ENCODE measurements around the gene SEZ6L2.
A peak's percentile ranks its signal among the peaks of the same experiment; 100 is the strongest.

SEZ6L2 gene

DNA sequence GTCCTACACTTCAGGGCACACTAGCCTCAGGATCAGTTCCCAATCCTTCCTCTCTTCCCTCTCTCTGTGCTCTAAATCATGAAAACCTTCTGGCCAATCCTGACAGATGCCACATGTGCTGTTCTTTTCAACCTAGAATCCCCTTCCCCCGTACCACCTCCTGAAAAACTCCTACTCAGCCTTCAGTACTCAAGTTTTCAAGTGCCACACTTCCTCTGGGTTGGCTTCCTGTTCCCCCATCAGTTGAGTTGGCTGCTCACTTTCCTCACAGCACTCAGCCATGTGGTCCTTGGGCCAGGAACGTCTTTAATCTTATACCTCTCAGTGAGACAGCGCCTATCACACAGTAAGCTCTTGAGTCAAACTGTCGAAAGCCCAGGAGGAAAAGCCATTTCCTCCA is 4.2 kb upstream of the SEZ6L2 start:
- Histone ChIP-seq H3K9me2 (replicated peaks; ENCODE audit: low read depth, low read length) (no peaks in the 10 kb centered on the region), H3K4me3 (ENCODE audit: low read length, poor library complexity, severe bottlenecking) (no peak overlapping the region)
- TF ChIP-seq, protein P1, sequence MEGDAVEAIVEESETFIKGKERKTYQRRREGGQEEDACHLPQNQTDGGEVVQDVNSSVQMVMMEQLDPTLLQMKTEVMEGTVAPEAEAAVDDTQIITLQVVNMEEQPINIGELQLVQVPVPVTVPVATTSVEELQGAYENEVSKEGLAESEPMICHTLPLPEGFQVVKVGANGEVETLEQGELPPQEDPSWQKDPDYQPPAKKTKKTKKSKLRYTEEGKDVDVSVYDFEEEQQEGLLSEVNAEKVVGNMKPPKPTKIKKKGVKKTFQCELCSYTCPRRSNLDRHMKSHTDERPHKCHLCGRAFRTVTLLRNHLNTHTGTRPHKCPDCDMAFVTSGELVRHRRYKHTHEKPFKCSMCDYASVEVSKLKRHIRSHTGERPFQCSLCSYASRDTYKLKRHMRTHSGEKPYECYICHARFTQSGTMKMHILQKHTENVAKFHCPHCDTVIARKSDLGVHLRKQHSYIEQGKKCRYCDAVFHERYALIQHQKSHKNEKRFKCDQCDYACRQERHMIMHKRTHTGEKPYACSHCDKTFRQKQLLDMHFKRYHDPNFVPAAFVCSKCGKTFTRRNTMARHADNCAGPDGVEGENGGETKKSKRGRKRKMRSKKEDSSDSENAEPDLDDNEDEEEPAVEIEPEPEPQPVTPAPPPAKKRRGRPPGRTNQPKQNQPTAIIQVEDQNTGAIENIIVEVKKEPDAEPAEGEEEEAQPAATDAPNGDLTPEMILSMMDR (conservative IDR thresholded peaks at IDR 0.05; ENCODE audit: low read length): no peak
- no peak for TF ChIP-seq EZH2phosphoT487 (IDR thresholded peaks at IDR 0.05; ENCODE audit: borderline replicate concordance)

DNA sequence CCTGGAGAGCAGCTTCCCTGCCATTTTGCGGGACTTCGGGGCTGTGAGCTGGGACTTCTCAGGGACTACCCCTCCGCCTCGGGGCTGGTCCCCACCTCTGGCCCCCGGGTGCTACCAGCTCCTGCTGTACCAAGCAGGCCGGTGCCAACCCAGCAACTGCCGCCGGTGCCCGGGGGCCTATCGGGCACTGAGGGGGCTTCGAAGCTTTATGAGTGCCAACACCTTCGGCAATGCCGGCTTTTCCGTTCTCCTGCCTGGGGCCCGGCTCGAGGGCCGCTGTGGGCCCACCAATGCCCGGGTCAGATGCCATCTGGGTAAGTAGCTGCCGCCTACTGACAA is 2.2 kb upstream of the SEZ6L2 start:
- no peak overlapping the region for H2AFZ ChIP-seq (ENCODE audit: low read length)
- peaks cover 12% of the 10 kb centered on the region for H4K20me1 ChIP-seq (ENCODE audit: insufficient read depth, low read length, poor library complexity, severe bottlenecking)
- H3K9me3 ChIP-seq (ENCODE audit: insufficient read depth, low read depth, low read length): no peaks in the 10 kb centered on the region
- H3K4me1 ChIP-seq (ENCODE audit: insufficient read depth, low read length, poor library complexity, severe bottlenecking): peaks cover 13% of the 10 kb centered on the region
- H3K9ac ChIP-seq (ENCODE audit: low read depth, low read length, poor library complexity, severe bottlenecking): no peak overlapping the region
- H3K36me3 ChIP-seq (ENCODE audit: insufficient read depth, low read length): no peaks in the 10 kb centered on the region
- H3K79me2 ChIP-seq (ENCODE audit: insufficient read depth, low read length): no peaks in the 10 kb centered on the region
- H3K4me2 ChIP-seq (ENCODE audit: low read depth, low read length, poor library complexity, severe bottlenecking): no peak overlapping the region
- H3K9me2 ChIP-seq (replicated peaks; ENCODE audit: low read depth, low read length): no peaks in the 10 kb centered on the region
- H3F3A ChIP-seq (ENCODE audit: low read depth): no peaks in the 10 kb centered on the region
- no peak for TF ChIP-seq EZH2phosphoT487 (IDR thresholded peaks at IDR 0.05; ENCODE audit: borderline replicate concordance)
- TF ChIP-seq, protein P1 (conservative IDR thresholded peaks at IDR 0.05; ENCODE audit: low read length): no peak
- no peaks in the 10 kb centered on the region for H3K27me3 ChIP-seq (ENCODE audit: insufficient read depth, low read length, poor library complexity, severe bottlenecking)
- H3K4me3 ChIP-seq (ENCODE audit: low read length, poor library complexity, severe bottlenecking): no peak overlapping the region

More for the DNA sequence above, 4.2 kb upstream of the SEZ6L2 start:
- no peaks in the 10 kb centered on the region for H3K27me3 ChIP-seq (ENCODE audit: insufficient read depth, low read length, poor library complexity, severe bottlenecking)
- no peaks in the 10 kb centered on the region for H3K79me2 ChIP-seq (ENCODE audit: insufficient read depth, low read length)
- H4K20me1 ChIP-seq (ENCODE audit: insufficient read depth, low read length, poor library complexity, severe bottlenecking): peaks cover 9% of the 10 kb centered on the region
- no peaks in the 10 kb centered on the region for H3F3A ChIP-seq (ENCODE audit: low read depth)
- H3K4me1 ChIP-seq (ENCODE audit: insufficient read depth, low read length, poor library complexity, severe bottlenecking): peaks cover 13% of the 10 kb centered on the region
- no peak overlapping the region for H3K9ac ChIP-seq (ENCODE audit: low read depth, low read length, poor library complexity, severe bottlenecking)
- no peak overlapping the region for H3K4me2 ChIP-seq (ENCODE audit: low read depth, low read length, poor library complexity, severe bottlenecking)
- no peak overlapping the region for H2AFZ ChIP-seq (ENCODE audit: low read length)
- no peaks in the 10 kb centered on the region for H3K36me3 ChIP-seq (ENCODE audit: insufficient read depth, low read length)
- H3K9me3 ChIP-seq (ENCODE audit: insufficient read depth, low read depth, low read length): no peaks in the 10 kb centered on the region

DNA sequence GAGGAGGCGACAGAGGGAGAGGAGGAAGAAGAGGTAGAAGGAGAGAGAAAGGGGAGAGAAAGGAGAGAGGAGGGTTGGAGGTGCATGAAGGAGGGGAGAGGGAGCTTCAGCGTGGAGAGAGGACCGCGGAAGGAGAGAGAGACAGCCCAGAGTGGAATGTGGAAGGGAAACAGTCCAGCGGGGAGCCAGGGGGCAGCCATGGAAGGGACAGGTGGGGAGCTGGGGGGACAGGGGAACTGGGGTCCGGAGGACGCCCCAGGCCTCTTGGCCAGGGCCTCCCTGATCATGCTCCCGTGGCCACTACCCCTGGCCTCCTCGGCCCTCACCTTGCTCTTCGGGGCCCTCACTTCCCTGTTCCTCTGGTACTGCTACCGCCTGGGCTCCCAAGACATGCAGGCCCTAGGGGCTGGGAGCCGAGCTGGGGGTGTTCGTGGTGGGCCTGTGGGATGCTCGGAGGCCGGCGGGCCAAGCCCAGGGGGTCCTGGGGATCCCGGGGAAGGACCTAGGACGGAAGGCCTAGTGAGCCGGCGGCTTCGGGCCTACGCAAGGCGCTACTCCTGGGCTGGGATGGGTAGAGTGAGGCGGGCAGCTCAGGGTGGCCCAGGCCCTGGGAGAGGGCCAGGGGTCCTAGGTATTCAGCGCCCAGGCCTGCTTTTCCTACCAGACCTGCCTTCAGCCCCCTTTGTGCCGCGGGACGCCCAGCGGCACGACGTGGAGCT is 1.7 kb upstream of the SEZ6L2 start:
- Histone ChIP-seq H3K9me2 (replicated peaks; ENCODE audit: low read depth, low read length) (no peaks in the 10 kb centered on the region), H4K20me1 (ENCODE audit: insufficient read depth, low read length, poor library complexity, severe bottlenecking) (peaks cover 12% of the 10 kb centered on the region), H3K9me3 (ENCODE audit: insufficient read depth, low read depth, low read length) (no peaks in the 10 kb centered on the region), H3K4me2 (ENCODE audit: low read depth, low read length, poor library complexity, severe bottlenecking) (peak overlapping the region; percentile 66), H3K79me2 (ENCODE audit: insufficient read depth, low read length) (no peaks in the 10 kb centered on the region), H3K4me1 (ENCODE audit: insufficient read depth, low read length, poor library complexity, severe bottlenecking) (peaks cover 13% of the 10 kb centered on the region), H3K27me3 (ENCODE audit: insufficient read depth, low read length, poor library complexity, severe bottlenecking) (no peaks in the 10 kb centered on the region), H3F3A (ENCODE audit: low read depth) (no peaks in the 10 kb centered on the region), H2AFZ (ENCODE audit: low read length) (no peak overlapping the region), H3K9ac (ENCODE audit: low read depth, low read length, poor library complexity, severe bottlenecking) (no peak overlapping the region), H3K36me3 (ENCODE audit: insufficient read depth, low read length) (no peaks in the 10 kb centered on the region), H3K4me3 (ENCODE audit: low read length, poor library complexity, severe bottlenecking) (peak overlapping the region; percentile 70)
- no peak for TF ChIP-seq EZH2phosphoT487 (IDR thresholded peaks at IDR 0.05; ENCODE audit: borderline replicate concordance)
- TF ChIP-seq, protein P1 (conservative IDR thresholded peaks at IDR 0.05; ENCODE audit: low read length): no peak

Data from Loucy (cell line).